Smooth muscle cell of the brain vasculature (primary cell): Measurements from ENCODE around the gene LRRC57.
"Not testable (repeated sequence)": the region's sequence is repeated elsewhere in the genome, so short reads cannot be mapped to it uniquely, and the experiment has no call there.

Source experiments
- DNase-seq: peaks from one replicate; pipeline ENCODE4 v3.0.0-alpha.2; 2012; ENCODE audit warnings: low read depth, low spot score

LRRC57 gene

GRCh38 chr15:42548249-42549031 lies at the start of gene LRRC57, which contains the start of gene HAUS2:
LRRC57 (minus strand) TSS chr15:42548793; CDS start chr15:42548434, 359 bp downstream.
HAUS2 (plus strand) TSS chr15:42548838; CDS start chr15:42548873, 35 bp downstream.
- DNase-seq, result peak; percentile 31

GRCh38 chr15:42595626-42596240 lies 47.1 kb upstream of the LRRC57 start:
- no peak for DNase-seq

GRCh38 chr15:42594095-42594494 lies 45.5 kb upstream of the LRRC57 start:
- DNase-seq, result no peak

GRCh38 chr15:42593143-42593542 lies 44.5 kb upstream of the LRRC57 start:
- no peak for DNase-seq

GRCh38 chr15:42592716-42593115 lies 44.1 kb upstream of the LRRC57 start:
- no peak for DNase-seq

- DNase-seq, result no peak
Observed at GRCh38 chr15:42591238-42591934, 42.8 kb upstream of the LRRC57 start.

- DNase-seq, result no peak
Observed at GRCh38 chr15:42590619-42591237, 42.1 kb upstream of the LRRC57 start.

GRCh38 chr15:42584031-42584765 lies 35.6 kb upstream of the LRRC57 start:
- DNase-seq, result no peak

GRCh38 chr15:42582569-42583375 lies 34.2 kb upstream of the LRRC57 start:
- DNase-seq, result no peak

GRCh38 chr15:42581272-42581730 lies 32.7 kb upstream of the LRRC57 start:
- DNase-seq, result no peak

- no peak for DNase-seq
Observed at GRCh38 chr15:42578984-42579537, 30.5 kb upstream of the LRRC57 start.

GRCh38 chr15:42577514-42578031 lies 29.0 kb upstream of the LRRC57 start:
- no peak for DNase-seq

- no peak for DNase-seq
Observed at GRCh38 chr15:42576776-42577175, 28.2 kb upstream of the LRRC57 start.

- DNase-seq, result no peak
Observed at GRCh38 chr15:42576040-42576594, 27.5 kb upstream of the LRRC57 start.

- peak; percentile 97 for DNase-seq
Observed at GRCh38 chr15:42575188-42576039, 26.8 kb upstream of the LRRC57 start, which contains the start of gene STARD9. STARD9 (plus strand) TSS chr15:42575606; CDS start chr15:42575716, 110 bp downstream.

GRCh38 chr15:42558739-42559138 lies 10.1 kb upstream of the LRRC57 start:
- no peak for DNase-seq

GRCh38 chr15:42556550-42557207 lies 8.1 kb upstream of the LRRC57 start:
- not testable (repeated sequence) for DNase-seq

- no peak for DNase-seq
Observed at GRCh38 chr15:42553554-42553953, 5.0 kb upstream of the LRRC57 start.
